Measurements from ENCODE around the gene ABCA12. TPM values are rescaled to one million over a fixed set of nuclear protein-coding genes. Genes with fewer than 3 reads are reported as not detected.

Gene ABCA12
- total and polyA plus RNA-seq, 10 of the 15 experiments (the other 5 are each of a cell fraction or from before 2014, with no cell fraction given), result 1.2 to 12.1 (median 6.0) TPM

- TF ChIP-seq ZNF687 (IDR thresholded peaks at IDR 0.05), result no peak
- no peak for TF ChIP-seq ZNF217 (IDR thresholded peaks at IDR 0.05)
Observed at GRCh38 chr2:214992911-214993310, 145.5 kb downstream of the ABCA12 start (continued).

GRCh38 chr2:214989187-214989586 is 149.2 kb downstream of the ABCA12 start:
- Histone ChIP-seq H3K9ac (ENCODE audit: control insufficient read depth, insufficient read depth, low read length) (no peak overlapping the region), H4K20me1 (ENCODE audit: control insufficient read depth, insufficient read depth) (no peaks in the 10 kb centered on the region), H3K36me3 (ENCODE audit: control insufficient read depth in 2 of 2, insufficient read depth in 2 of 2, low read length in 1 of 2) (no peaks in the 10 kb centered on the region), H3K4me3 (no peak overlapping the region), H3K9me3 (replicated peaks; ENCODE audit: control insufficient read depth, insufficient read depth, low read length) (no peaks in the 10 kb centered on the region), H3K27ac (ENCODE audit: control insufficient read depth, insufficient read depth) (no peak overlapping the region), H3K4me2 (ENCODE audit: control insufficient read depth, insufficient read depth) (no peak overlapping the region), H2AFZ (ENCODE audit: control insufficient read depth, low read depth, low read length) (no peak overlapping the region), H3K79me2 (ENCODE audit: control insufficient read depth, insufficient read depth, low read length) (no peaks in the 10 kb centered on the region), H3K4me1 (ENCODE audit: control insufficient read depth, insufficient read depth, low read length) (no peaks in the 10 kb centered on the region), H3K27me3 (replicated peaks in 1 of 2; ENCODE audit: control insufficient read depth in 2 of 2, insufficient read depth in 2 of 2, low read length in 1 of 2) (no peaks in the 10 kb centered on the region)
- ATAC-seq (no peak), DNase-seq (ENCODE audit: low read depth, low spot score) (no peak), FAIRE-seq (no peak)
- POLR2A ChIA-PET, result no interaction called here
- RAD21 ChIA-PET (ENCODE audit: unreplicated experiment), result interaction anchor here (1.0 kb wide), 1 partner anchor 281 kb away, joined by 3 read pairs; no protein-coding TSS in a partner anchor
- in situ Hi-C loops (cut with MboI), result no loop called here
- WGBS (ENCODE audit: insufficient coverage, insufficient replicate concordance, low lambda C conversion rate, missing lambda C conversion rate), result 95% methylated on average over 3 of the region's 3 CpGs
- BruUV-seq (replicated peaks), result no TSS peak
- SMC1A ChIA-PET (ENCODE audit: uncharacterized antibody, unreplicated experiment), result interaction anchor here (1.1 to 1.2 kb wide), 2 partner anchors 8 to 23 kb away, joined by 3 read pairs; no protein-coding TSS in a partner anchor
- intact Hi-C loops (cut with micrococcal nuclease; ENCODE audit: unreplicated experiment), result no loop called here
- CTCF ChIA-PET, result interaction anchor here (1.2 kb wide), 1 partner anchor 16 kb away, joined by 3 read pairs; no protein-coding TSS in a partner anchor
- no peak for TF ChIP-seq HSF1 (IDR thresholded peaks at IDR 0.05; ENCODE audit: low read depth, low read length)
- TF ChIP-seq SP1 (IDR thresholded peaks at IDR 0.05; ENCODE audit: low read depth, low read length), result no peak
- no peak for TF ChIP-seq SUZ12 (IDR thresholded peaks at IDR 0.05; ENCODE audit: unreplicated experiment)
- no peak for TF ChIP-seq MYB (IDR thresholded peaks at IDR 0.05; ENCODE audit: borderline replicate concordance, low read depth, low read length)
- no peak for TF ChIP-seq NRF1 (conservative IDR thresholded peaks at IDR 0.05; ENCODE audit: low read depth, low read length)
- no peak for TF ChIP-seq ATF3 (IDR thresholded peaks at IDR 0.05; ENCODE audit: borderline replicate concordance, extremely low read depth, low read depth, low read length)
- no peak for TF ChIP-seq USF1 (IDR thresholded peaks at IDR 0.05; ENCODE audit: borderline replicate concordance, extremely low read length, insufficient read depth, low read depth, low read length)
- TF ChIP-seq LARP7 (IDR thresholded peaks at IDR 0.05), result no peak
- no peak for TF ChIP-seq GABPA (IDR thresholded peaks at IDR 0.05; ENCODE audit: low read depth)
- TF ChIP-seq NFIC (IDR thresholded peaks at IDR 0.05; ENCODE audit: low read depth, low read length), result no peak
- no peak for TF ChIP-seq ESRRA (IDR thresholded peaks at IDR 0.05; ENCODE audit: low read length)
